Astrocyte (in vitro differentiated cells and primary cell): ENCODE data around the gene HABP4. TPM values are rescaled to one million over a fixed set of nuclear protein-coding genes. Genes with fewer than 3 reads are reported as not detected.

Experiments used
- DNase-seq: peaks from one replicate; pipeline ENCODE4 v3.0.0-alpha.2; 2010; ENCODE audit warnings: low read depth
- FAIRE-seq: peaks from 2 replicates; lab custom pipeline; 2011; peaks lifted over from hg19 to GRCh38; lab: Jason Lieb, UNC
- H2AFZ ChIP-seq: 2 replicates; pipeline ENCODE4 v1.6.0; 2012; ENCODE audit warnings: low read depth, low read length, inconsistent platforms
- H3K27ac ChIP-seq: 2 replicates; pipeline ENCODE4 v1.5.1; 2011; ENCODE audit warnings: low read depth, low read length, inconsistent platforms
- H3K27me3 ChIP-seq: 2 replicates; pipeline ENCODE4 v1.6.0; 2011; ENCODE audit warnings: low read length, inconsistent platforms; ENCODE audit not compliant: insufficient read depth
- H3K36me3 ChIP-seq: 2 replicates; pipeline ENCODE4 v1.5.1; 2011; ENCODE audit warnings: low read length, inconsistent platforms; ENCODE audit not compliant: insufficient read depth
- H3K4me1 ChIP-seq: 2 replicates; pipeline ENCODE4 v1.5.1; 2011; ENCODE audit warnings: low read length, inconsistent platforms; ENCODE audit not compliant: insufficient read depth
- H3K4me2 ChIP-seq: 2 replicates; pipeline ENCODE4 v1.6.0; 2012; ENCODE audit warnings: low read length, inconsistent platforms
- H3K4me3 ChIP-seq: 2 replicates; pipeline ENCODE4 v1.5.1; 2011; ENCODE audit warnings: low read depth, mild to moderate bottlenecking, low read length, inconsistent platforms; ENCODE audit not compliant: insufficient read depth
- H3K79me2 ChIP-seq: 2 replicates; pipeline ENCODE4 v1.6.0; 2012; ENCODE audit warnings: mild to moderate bottlenecking, low read length, inconsistent platforms; ENCODE audit not compliant: insufficient read depth
- H3K9ac ChIP-seq: 2 replicates; pipeline ENCODE4 v1.6.0; 2012; ENCODE audit warnings: mild to moderate bottlenecking, low read length, inconsistent platforms
- H3K9me3 ChIP-seq: 2 replicates; pipeline ENCODE4 v1.5.1; 2012; ENCODE audit warnings: low read depth, mild to moderate bottlenecking, low read length, inconsistent platforms; ENCODE audit not compliant: insufficient read depth
- H4K20me1 ChIP-seq: 2 replicates; pipeline ENCODE4 v1.6.0; 2012; ENCODE audit warnings: low read length, inconsistent platforms; ENCODE audit not compliant: insufficient read depth
- H3K27ac Mint-ChIP-seq: one replicate; pipeline ENCODE4 v1.8.0; 2021; ENCODE audit warnings: mild to moderate bottlenecking, mixed read lengths; ENCODE audit not compliant: unreplicated experiment
- H3K27me3 Mint-ChIP-seq: one replicate; pipeline ENCODE4 v1.8.0; 2021; ENCODE audit warnings: low read depth, mixed read lengths; ENCODE audit not compliant: unreplicated experiment
- H3K36me3 Mint-ChIP-seq: one replicate; pipeline ENCODE4 v1.8.0; 2021; ENCODE audit warnings: low read depth, mixed read lengths; ENCODE audit not compliant: unreplicated experiment
- H3K4me1 Mint-ChIP-seq: one replicate; pipeline ENCODE4 v1.8.0; 2021; ENCODE audit warnings: low read depth, mixed read lengths; ENCODE audit not compliant: unreplicated experiment
- H3K4me3 Mint-ChIP-seq: one replicate; pipeline ENCODE4 v1.8.0; 2021; ENCODE audit warnings: mild to moderate bottlenecking, moderate library complexity, mixed read lengths; ENCODE audit not compliant: unreplicated experiment
- H3K9me3 Mint-ChIP-seq: one replicate; pipeline ENCODE4 v1.8.0; 2021; ENCODE audit warnings: mild to moderate bottlenecking, mixed read lengths; ENCODE audit not compliant: unreplicated experiment
- CTCF ChIP-seq: IDR thresholded peaks from 2 replicates; pipeline ENCODE4 v1.5.1; 2011; ENCODE audit warnings: low read depth, mild to moderate bottlenecking, inconsistent platforms, low read length, moderate library complexity; ENCODE audit not compliant: insufficient read depth
- EZH2 ChIP-seq: IDR thresholded peaks from 2 replicates; pipeline ENCODE4 v1.6.1; 2012; ENCODE audit warnings: mild to moderate bottlenecking, low read length, inconsistent platforms; ENCODE audit not compliant: insufficient read depth
- total RNA-seq: library from RNA; stranded (reverse); gene quantifications from 2 replicates; pipeline ENCODE4 v1.2.1, GENCODE V29; 2021

The HABP4 gene
- total RNA-seq, 1 donor from 2014 or later = 20.1 TPM

GRCh38 chr9:96540106-96540505 lies 90.1 kb downstream of the HABP4 start:
- H3K9me3 Mint-ChIP-seq = no peaks in the 10 kb centered on the region
- Histone ChIP-seq H3K4me3 (no peak overlapping the region), H3K4me2 (no peak overlapping the region), H3K4me1 (no peaks in the 10 kb centered on the region), H4K20me1 (no peaks in the 10 kb centered on the region), H3K36me3 (no peaks in the 10 kb centered on the region), H3K79me2 (no peaks in the 10 kb centered on the region), H3K9ac (no peak overlapping the region), H3K27me3 (no peaks in the 10 kb centered on the region), H3K9me3 (no peaks in the 10 kb centered on the region), H3K27ac (no peak overlapping the region), H2AFZ (no peak overlapping the region)
- no peak overlapping the region for H3K27ac Mint-ChIP-seq
- no peak for TF ChIP-seq CTCF
- no peak for TF ChIP-seq EZH2
- H3K4me3 Mint-ChIP-seq = no peak overlapping the region
- no peak for FAIRE-seq
- H3K4me1 Mint-ChIP-seq = no peaks in the 10 kb centered on the region
- DNase-seq = no peak
- H3K27me3 Mint-ChIP-seq = no peaks in the 10 kb centered on the region
- H3K36me3 Mint-ChIP-seq = peaks cover 5% of the 10 kb centered on the region

Other genes with a start within 250 kb of the HABP4 start
- 0.26 TPM in 1 of 2 replicates, not detected in the other for gene HSD17B3, start 148.0 kb upstream of the HABP4 start, total RNA-seq
- 36.6 and 37.3 TPM in 2 replicates for gene SLC35D2, start 66.5 kb upstream of the HABP4 start, total RNA-seq
- gene ZNF367, start 31.8 kb upstream of the HABP4 start, total RNA-seq = 0.41 and 0.89 TPM in 2 replicates
- gene CDC14B, start 169.7 kb downstream of the HABP4 start, total RNA-seq = 21.0 and 22.5 TPM in 2 replicates
- gene PRXL2C, start 205.1 kb downstream of the HABP4 start, total RNA-seq = 12.2 and 12.6 TPM in 2 replicates